Colonic mucosa (tissue), 4 donors: Measurements from ENCODE around the gene HGF. TPM values are rescaled to one million over a fixed set of nuclear protein-coding genes. Genes with fewer than 3 reads are reported as not detected.

Experiments used
- DNase-seq: peaks from one replicate; pipeline ENCODE4 v3.0.0-alpha.2; 2020
- H3K27ac ChIP-seq: fragments of 200-600 bp; one replicate; pipeline ENCODE4 v1.8.0; 2021
- H3K27me3 ChIP-seq: fragments of 200-600 bp; one replicate; pipeline ENCODE4 v1.8.0; 2021
- H3K36me3 ChIP-seq: fragments of 200-600 bp; one replicate; pipeline ENCODE4 v1.8.0; 2021
- H3K4me1 ChIP-seq: fragments of 200-600 bp; one replicate; pipeline ENCODE4 v1.8.0; 2021; ENCODE audit warnings: mild to moderate bottlenecking
- H3K4me3 ChIP-seq: fragments of 200-600 bp; one replicate; pipeline ENCODE4 v1.8.0; 2021
- H3K9ac ChIP-seq, 2 donors: one replicate each; pipeline ENCODE4 v1.7.0; 2013; ENCODE audit warnings: control low read depth in 2 of 2, low read depth in 2 of 2, low read length in 2 of 2
- H3K9me3 ChIP-seq: fragments of 200-600 bp; one replicate; pipeline ENCODE4 v1.8.0; 2021
- intact Hi-C: fragments of 100-400 bp; cut with DNase I; formaldehyde crosslinking; loops from one replicate; pipeline ENCODE4 v1.14.1; 2022
- total RNA-seq, 2 donors: library from RNA; stranded (reverse); fragmentation: NEBNext Ultra II Directional in 1 of 2; extraction: Animal tissue kit (Norgen Biotek cat#: 25700) in 1 of 2; gene quantifications; one replicate each; pipeline ENCODE4 v1.2.1, GENCODE V29; 2021
- TF ChIP-seq, protein P1 (sequence below): fragments of 200-600 bp; IDR thresholded peaks from one replicate; pipeline ENCODE4 v1.8.0; 2022; ENCODE audit warnings: antibody characterized with exemption, mild to moderate bottlenecking
- donor health status: healthy.
- donor health status: DM: no; HTN: no; CAD: no.
- donor health status: DM: no; HTN: no; CAD: no.

Gene HGF
- total RNA-seq, 2 donors from 2014 or later: 0.96 to 4.5 TPM

DNA sequence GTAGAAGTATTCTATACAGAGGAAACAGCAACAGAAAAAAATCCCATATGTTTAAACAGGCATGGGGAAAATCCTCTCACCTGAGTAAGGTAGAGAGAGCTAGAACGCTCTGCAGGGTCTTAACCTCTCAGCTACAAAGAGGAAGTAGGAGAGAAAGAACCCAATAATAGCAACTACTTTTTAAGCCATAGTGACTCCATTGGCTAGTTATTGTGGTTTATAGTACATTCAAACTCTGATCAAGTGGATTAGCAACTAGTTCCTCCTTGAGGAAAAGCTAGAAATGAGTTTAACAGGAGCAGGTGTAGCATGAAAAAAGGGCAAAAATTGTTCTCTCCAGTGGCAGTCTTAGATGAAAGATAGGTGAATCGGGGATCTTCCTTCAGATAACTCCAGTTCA is 89.7 kb downstream of the HGF start:
- Histone ChIP-seq H3K9ac (no peak overlapping the region), H3K9me3 (no peaks in the 10 kb centered on the region), H3K4me1 (no peaks in the 10 kb centered on the region), H3K27ac (no peak overlapping the region), H3K27me3 (no peaks in the 10 kb centered on the region), H3K4me3 (no peak overlapping the region), H3K36me3 (no peaks in the 10 kb centered on the region)
- intact Hi-C loops: no loop called here
- TF ChIP-seq, protein P1, sequence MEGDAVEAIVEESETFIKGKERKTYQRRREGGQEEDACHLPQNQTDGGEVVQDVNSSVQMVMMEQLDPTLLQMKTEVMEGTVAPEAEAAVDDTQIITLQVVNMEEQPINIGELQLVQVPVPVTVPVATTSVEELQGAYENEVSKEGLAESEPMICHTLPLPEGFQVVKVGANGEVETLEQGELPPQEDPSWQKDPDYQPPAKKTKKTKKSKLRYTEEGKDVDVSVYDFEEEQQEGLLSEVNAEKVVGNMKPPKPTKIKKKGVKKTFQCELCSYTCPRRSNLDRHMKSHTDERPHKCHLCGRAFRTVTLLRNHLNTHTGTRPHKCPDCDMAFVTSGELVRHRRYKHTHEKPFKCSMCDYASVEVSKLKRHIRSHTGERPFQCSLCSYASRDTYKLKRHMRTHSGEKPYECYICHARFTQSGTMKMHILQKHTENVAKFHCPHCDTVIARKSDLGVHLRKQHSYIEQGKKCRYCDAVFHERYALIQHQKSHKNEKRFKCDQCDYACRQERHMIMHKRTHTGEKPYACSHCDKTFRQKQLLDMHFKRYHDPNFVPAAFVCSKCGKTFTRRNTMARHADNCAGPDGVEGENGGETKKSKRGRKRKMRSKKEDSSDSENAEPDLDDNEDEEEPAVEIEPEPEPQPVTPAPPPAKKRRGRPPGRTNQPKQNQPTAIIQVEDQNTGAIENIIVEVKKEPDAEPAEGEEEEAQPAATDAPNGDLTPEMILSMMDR: no peak
- DNase-seq: no peak

DNA sequence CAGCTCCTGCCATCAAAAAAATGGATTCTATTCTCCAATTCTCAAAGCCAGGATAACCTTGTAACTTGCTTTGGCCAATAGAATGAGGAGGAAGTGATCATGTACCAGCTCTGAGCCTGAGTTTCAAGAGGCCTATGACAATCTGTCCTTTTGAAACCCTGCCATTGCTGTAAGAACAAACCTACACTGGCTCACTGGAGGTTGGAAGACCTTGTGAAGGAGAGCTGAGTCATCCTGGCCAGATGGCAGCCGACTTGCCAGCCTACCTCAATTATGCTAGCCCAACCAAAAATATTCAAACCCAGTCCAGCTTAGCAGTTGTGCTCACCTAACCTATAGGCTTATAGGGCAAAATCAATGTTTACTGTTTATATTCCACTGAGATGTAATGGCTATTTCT is 93.0 kb downstream of the HGF start:
- Histone ChIP-seq H3K4me1 (no peaks in the 10 kb centered on the region), H3K27me3 (no peaks in the 10 kb centered on the region), H3K27ac (no peak overlapping the region), H3K9ac (no peak overlapping the region), H3K4me3 (no peak overlapping the region), H3K9me3 (no peaks in the 10 kb centered on the region), H3K36me3 (no peaks in the 10 kb centered on the region)
- DNase-seq: no peak
- TF ChIP-seq, protein P1: no peak
- intact Hi-C loops: no loop called here

DNA sequence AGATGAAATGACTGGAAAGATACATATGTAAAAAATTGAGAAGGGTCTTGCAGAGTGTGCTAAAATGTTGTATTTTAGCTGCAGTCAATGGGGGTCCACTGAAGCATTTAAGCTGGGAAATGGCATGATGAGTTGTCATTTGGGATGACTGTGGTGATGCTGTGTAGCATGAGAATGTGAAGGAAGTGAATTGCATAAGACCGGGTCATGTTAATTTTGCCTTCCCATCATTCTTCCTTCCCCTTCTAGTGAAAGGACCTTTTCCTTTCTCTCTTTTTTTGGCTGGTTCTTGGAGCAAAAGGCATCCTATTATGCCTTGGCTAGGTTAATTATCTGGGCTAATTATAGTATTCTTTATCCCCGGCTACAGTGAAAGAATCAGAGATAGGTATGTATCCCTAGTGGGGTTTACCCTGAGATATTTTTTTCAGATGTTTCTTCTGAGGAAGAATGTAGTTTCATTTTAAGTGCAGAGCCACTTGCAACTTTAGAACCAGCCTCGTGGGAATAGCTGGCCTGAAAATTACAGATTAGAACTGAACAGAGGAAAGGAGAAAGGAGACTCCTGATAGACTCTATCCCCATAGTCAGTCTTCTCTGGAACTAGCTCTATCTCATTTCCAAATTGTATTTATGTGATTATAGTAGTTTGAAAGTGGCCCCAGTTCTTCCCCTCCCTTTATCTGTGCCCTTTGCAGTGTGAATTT is 93.6 kb downstream of the HGF start:
- TF ChIP-seq, protein P1: no peak
- H3K36me3 ChIP-seq: no peaks in the 10 kb centered on the region
- H3K9ac ChIP-seq: no peak overlapping the region
- H3K4me1 ChIP-seq: no peaks in the 10 kb centered on the region
- no peaks in the 10 kb centered on the region for H3K27me3 ChIP-seq
- no peak for DNase-seq
- H3K9me3 ChIP-seq: no peaks in the 10 kb centered on the region
- no peak overlapping the region for H3K4me3 ChIP-seq
- H3K27ac ChIP-seq: no peak overlapping the region
- intact Hi-C loops: no loop called here

DNA sequence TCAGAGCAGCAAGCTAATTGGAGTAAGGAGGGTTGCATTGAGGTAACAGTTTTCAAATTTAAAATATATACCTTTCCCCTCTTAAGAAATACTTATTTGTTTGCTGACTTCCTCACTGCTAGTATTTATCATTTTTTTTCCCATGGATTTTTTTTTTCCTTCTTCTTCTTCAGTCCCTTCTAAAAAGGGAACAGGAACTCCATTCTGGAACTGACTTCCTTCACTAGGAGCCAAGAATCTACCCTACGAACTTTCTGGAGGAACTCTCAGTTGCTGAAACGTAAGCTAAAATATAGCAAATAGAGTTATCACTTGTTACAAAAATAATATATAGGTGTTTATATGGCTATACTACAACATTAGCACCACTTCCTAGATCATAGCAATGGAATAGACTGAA is 95.4 kb downstream of the HGF start:
- Histone ChIP-seq H3K4me1 (no peaks in the 10 kb centered on the region), H3K4me3 (no peak overlapping the region), H3K9ac (no peak overlapping the region), H3K27ac (no peak overlapping the region), H3K9me3 (no peaks in the 10 kb centered on the region), H3K36me3 (no peaks in the 10 kb centered on the region), H3K27me3 (no peaks in the 10 kb centered on the region)
- intact Hi-C loops: no loop called here
- TF ChIP-seq, protein P1: no peak
- no peak for DNase-seq

DNA sequence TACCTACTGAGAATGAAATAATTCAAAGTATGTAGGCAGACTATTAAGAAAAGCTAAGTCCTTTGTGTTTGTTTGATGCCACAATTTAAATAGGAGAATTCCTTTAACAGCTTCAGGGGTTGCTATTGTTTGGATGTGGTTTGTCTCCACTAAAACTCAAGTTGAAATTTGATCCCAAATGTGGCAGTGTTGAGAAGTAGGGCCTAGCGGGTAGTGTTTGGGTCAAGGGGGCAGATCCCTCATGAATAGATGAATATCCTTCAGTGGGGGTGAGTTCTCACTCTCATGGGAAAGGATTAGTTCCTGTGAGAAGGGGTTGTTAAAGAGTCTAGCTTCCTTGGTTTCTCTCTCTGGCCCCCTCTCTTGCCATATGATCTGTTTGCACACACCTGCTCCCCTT is 97.0 kb downstream of the HGF start:
- no peaks in the 10 kb centered on the region for H3K27me3 ChIP-seq
- intact Hi-C loops: no loop called here
- no peaks in the 10 kb centered on the region for H3K4me1 ChIP-seq
- H3K9me3 ChIP-seq: no peaks in the 10 kb centered on the region
- H3K9ac ChIP-seq: no peak overlapping the region
- H3K27ac ChIP-seq: no peak overlapping the region
- TF ChIP-seq, protein P1: no peak
- DNase-seq: no peak
- no peaks in the 10 kb centered on the region for H3K36me3 ChIP-seq
- no peak overlapping the region for H3K4me3 ChIP-seq
